ENCODE data around the gene PGAM2.

PGAM2 gene

GRCh38 chr7:44101303-44101965, 36.1 kb upstream of the PGAM2 start:
- no peak for DNase-seq (ENCODE audit: low read depth in 1 of 2, low spot score in 1 of 2)
- no peak for TF ChIP-seq JUND (IDR thresholded peaks at IDR 0.05; ENCODE audit: low read depth)
- in situ Hi-C loops (cut with HindIII; ENCODE audit: low pct_unique_long_range_greater_than_20kb, low sequenced_read_pairs): no loop called here

- no peak for DNase-seq (ENCODE audit: low read depth in 1 of 2, low spot score in 1 of 2)
- no peak for TF ChIP-seq JUND (IDR thresholded peaks at IDR 0.05; ENCODE audit: low read depth)
- in situ Hi-C loops (cut with HindIII; ENCODE audit: low pct_unique_long_range_greater_than_20kb, low sequenced_read_pairs): no loop called here
Observed at GRCh38 chr7:44100458-44101302, 35.3 kb upstream of the PGAM2 start.

GRCh38 chr7:44099669-44100068, 34.3 kb upstream of the PGAM2 start:
- no peak for DNase-seq (ENCODE audit: low read depth in 1 of 2, low spot score in 1 of 2)
- TF ChIP-seq JUND (IDR thresholded peaks at IDR 0.05; ENCODE audit: low read depth): no peak
- in situ Hi-C loops (cut with HindIII; ENCODE audit: low pct_unique_long_range_greater_than_20kb, low sequenced_read_pairs): no loop called here

- no peak for DNase-seq (ENCODE audit: low read depth in 1 of 2, low spot score in 1 of 2)
- in situ Hi-C loops (cut with HindIII; ENCODE audit: low pct_unique_long_range_greater_than_20kb, low sequenced_read_pairs): no loop called here
- TF ChIP-seq JUND (IDR thresholded peaks at IDR 0.05; ENCODE audit: low read depth): no peak
Observed at GRCh38 chr7:44098092-44099068, 33.0 kb upstream of the PGAM2 start.

- in situ Hi-C loops (cut with HindIII; ENCODE audit: low pct_unique_long_range_greater_than_20kb, low sequenced_read_pairs): no loop called here
- no peak for TF ChIP-seq JUND (IDR thresholded peaks at IDR 0.05; ENCODE audit: low read depth)
- DNase-seq (ENCODE audit: low read depth in 1 of 2, low spot score in 1 of 2): peak in 1 of 2 experiments; percentile 35
Observed at GRCh38 chr7:44097064-44097932, 31.9 kb upstream of the PGAM2 start.

GRCh38 chr7:44096326-44096881, 31.0 kb upstream of the PGAM2 start:
- no peak for TF ChIP-seq JUND (IDR thresholded peaks at IDR 0.05; ENCODE audit: low read depth)
- no peak for DNase-seq (ENCODE audit: low read depth in 1 of 2, low spot score in 1 of 2)
- in situ Hi-C loops (cut with HindIII; ENCODE audit: low pct_unique_long_range_greater_than_20kb, low sequenced_read_pairs): no loop called here

- TF ChIP-seq JUND (IDR thresholded peaks at IDR 0.05; ENCODE audit: low read depth): no peak
- in situ Hi-C loops (cut with HindIII; ENCODE audit: low pct_unique_long_range_greater_than_20kb, low sequenced_read_pairs): no loop called here
Observed at GRCh38 chr7:44095781-44096180, 30.4 kb upstream of the PGAM2 start.

GRCh38 chr7:44094883-44095592, 29.7 kb upstream of the PGAM2 start:
- no peak for TF ChIP-seq JUND (IDR thresholded peaks at IDR 0.05; ENCODE audit: low read depth)
- in situ Hi-C loops (cut with HindIII; ENCODE audit: low pct_unique_long_range_greater_than_20kb, low sequenced_read_pairs): no loop called here

More at GRCh38 chr7:44095781-44096180, 30.4 kb upstream of the PGAM2 start:
- DNase-seq (ENCODE audit: low read depth in 1 of 2, low spot score in 1 of 2): no peak

GRCh38 chr7:44094365-44094764, 29.0 kb upstream of the PGAM2 start:
- no peak for TF ChIP-seq JUND (IDR thresholded peaks at IDR 0.05; ENCODE audit: low read depth)
- no peak for DNase-seq (ENCODE audit: low read depth in 1 of 2, low spot score in 1 of 2)
- in situ Hi-C loops (cut with HindIII; ENCODE audit: low pct_unique_long_range_greater_than_20kb, low sequenced_read_pairs): no loop called here

More at GRCh38 chr7:44094883-44095592, 29.7 kb upstream of the PGAM2 start:
- DNase-seq (ENCODE audit: low read depth in 1 of 2, low spot score in 1 of 2): no peak

GRCh38 chr7:44093102-44093641, 27.8 kb upstream of the PGAM2 start:
- TF ChIP-seq JUND (IDR thresholded peaks at IDR 0.05; ENCODE audit: low read depth): no peak
- DNase-seq (ENCODE audit: low read depth in 1 of 2, low spot score in 1 of 2): peak in 1 of 2 experiments; percentile 47
- in situ Hi-C loops (cut with HindIII; ENCODE audit: low pct_unique_long_range_greater_than_20kb, low sequenced_read_pairs): no loop called here

All from T47D (cell line).